Measurements from ENCODE around the gene PTGER3.
"Not testable (repeated sequence)": the region's sequence is repeated elsewhere in the genome, so short reads cannot be mapped to it uniquely, and the experiment has no call there.

The PTGER3 gene

GRCh38 chr1:71001624-71002023 lies 46.0 kb downstream of the PTGER3 start:
- DNase-seq = no peak

DNA sequence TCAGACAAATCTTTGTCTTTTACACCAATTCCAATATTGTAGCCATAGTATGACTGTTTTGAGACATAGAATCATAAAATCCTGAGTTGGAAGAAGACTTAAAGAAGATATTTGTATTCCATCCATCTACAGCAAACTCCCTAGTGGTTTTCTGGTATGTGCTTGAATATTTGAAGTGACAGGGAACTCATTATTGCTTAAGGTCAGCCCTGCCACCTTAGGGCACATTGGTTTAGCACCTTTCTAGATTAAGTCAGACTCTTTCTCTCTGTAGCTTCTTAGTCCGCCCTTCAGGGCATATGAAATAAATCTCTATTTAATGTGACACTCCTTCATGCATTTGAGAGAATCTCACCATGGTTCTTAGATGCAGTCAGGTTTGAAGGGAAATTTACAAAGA lies 49.8 kb downstream of the PTGER3 start:
- no peak for DNase-seq

DNA sequence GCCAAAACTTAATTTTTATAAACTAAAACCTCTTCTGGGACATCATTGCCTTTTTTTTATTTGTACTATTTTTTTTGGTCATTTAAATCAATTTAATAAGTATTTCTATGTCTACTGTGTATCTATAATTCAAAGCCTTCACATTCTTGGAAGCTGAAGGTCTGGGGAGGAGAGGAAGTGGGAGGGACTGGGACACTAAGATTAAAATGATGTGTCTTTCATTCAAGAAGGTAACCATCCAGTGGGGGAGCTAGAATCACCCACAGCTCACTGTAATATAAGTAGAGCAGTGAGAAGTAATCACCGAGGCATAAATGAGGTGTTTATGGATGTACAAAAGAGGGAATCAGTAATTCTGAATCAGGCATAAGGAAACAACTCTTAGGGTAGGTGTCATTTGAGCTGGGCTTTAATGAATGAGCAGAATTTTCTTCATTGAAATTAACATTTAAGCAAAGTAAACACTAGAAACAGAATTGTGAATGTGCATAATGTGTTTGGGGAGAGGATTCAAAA lies 52.8 kb downstream of the PTGER3 start:
- DNase-seq = no peak

GRCh38 chr1:70993798-70994197 lies 53.8 kb downstream of the PTGER3 start:
- DNase-seq = no peak

GRCh38 chr1:70992521-70992920 lies 55.1 kb downstream of the PTGER3 start:
- no peak for DNase-seq

GRCh38 chr1:70990469-70991253 lies 57.0 kb downstream of the PTGER3 start:
- no peak for DNase-seq

DNA sequence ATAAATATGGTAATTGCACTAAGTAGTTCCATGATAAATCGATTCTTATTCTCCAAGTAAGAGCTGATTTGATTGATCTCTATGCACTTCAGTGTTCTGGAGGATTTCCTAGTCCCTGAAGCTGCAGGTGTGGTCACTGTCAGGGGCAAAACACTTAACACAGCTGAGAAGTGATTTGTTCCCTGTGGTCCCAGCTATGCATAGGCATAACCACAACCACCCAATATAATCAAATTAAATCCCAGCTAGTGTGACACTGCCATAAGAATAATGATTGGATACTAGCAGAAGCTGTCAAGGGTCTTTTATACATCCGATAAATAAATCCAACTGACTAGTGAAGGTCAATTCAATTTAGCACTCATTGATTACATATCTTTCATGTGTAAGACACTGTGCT lies 60.1 kb downstream of the PTGER3 start:
- DNase-seq = no peak

DNA sequence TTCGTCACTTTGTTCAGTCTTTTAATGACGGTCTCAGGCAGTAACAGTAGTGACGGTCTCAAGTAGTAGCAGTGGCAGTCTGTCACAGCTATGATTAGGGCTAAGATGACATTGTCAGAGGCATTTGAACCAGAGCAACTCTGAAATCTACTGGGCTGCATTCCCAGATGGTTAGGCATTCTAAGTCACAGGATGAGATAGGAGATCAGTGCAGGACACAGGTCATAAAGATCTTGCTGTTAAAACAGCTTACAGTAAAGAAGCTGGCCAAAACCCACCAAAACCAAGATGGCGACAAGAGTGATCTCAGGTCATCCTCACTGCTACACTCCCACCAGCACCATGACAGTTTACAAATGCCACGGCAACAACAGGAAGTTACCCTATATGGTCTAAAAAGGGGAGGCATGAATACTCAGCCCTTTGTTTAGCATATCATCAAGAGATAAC lies 61.8 kb downstream of the PTGER3 start:
- not testable (repeated sequence) for DNase-seq

DNA sequence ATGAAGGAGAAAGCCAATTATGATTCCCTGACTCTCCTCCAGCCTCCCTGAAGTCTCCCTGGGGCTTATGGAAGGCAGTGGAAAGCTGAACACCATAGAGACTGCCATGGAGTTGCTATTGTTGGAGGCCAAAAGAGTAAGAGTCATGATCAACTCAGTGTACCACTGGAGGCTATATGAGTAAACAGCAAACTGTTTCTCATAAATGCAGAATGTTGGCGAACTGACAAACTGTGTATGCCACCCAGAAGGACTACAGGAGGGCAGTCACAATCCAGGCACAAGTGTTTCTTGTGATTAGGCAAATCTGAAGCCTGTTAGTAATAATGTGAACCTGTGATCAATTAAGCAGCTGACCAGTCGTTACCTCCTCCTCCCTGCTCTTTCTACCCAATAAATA lies 62.3 kb downstream of the PTGER3 start:
- not testable (repeated sequence) for DNase-seq

GRCh38 chr1:70980361-70980760 lies 67.3 kb downstream of the PTGER3 start:
- no peak for DNase-seq

DNA sequence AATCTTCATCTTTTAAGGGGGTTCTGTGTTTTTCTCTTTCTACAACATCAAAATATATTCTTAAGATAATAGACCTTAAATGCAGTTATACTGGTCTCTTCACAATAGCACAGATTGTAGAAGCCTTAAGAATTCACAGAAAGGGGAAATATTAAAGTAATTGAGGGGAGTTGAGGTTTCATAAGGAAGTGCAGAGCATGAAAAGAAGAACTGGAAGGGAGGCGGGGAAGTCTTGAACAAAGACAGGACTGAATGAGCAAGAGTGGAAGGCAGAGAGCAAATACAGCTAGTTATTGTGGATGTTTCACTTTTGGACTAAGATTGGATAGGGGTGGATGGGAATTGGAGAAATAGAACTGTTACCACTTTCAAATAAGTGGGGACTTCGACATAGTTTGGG lies 67.7 kb downstream of the PTGER3 start:
- DNase-seq = no peak

GRCh38 chr1:70979313-70979712 lies 68.3 kb downstream of the PTGER3 start:
- no peak for DNase-seq

DNA sequence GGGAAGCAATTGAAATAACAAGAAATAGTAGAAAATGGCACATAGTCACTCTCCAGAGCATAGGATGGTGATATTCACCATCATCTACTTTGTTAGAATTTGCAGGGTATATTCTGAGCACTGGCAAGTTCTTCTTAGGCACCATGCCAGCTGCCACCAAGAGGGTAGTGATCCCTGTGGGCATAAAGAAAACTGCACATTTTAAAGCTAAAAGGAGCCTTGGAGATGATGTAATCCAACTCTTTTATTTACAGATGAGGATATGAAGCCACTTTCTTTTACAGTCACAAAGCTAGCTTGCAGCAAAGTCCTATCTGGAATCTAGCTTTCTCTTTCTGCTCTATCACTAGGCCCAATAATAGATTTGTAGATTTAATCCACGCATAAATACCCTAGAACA lies 69.0 kb downstream of the PTGER3 start:
- DNase-seq = no peak

DNA sequence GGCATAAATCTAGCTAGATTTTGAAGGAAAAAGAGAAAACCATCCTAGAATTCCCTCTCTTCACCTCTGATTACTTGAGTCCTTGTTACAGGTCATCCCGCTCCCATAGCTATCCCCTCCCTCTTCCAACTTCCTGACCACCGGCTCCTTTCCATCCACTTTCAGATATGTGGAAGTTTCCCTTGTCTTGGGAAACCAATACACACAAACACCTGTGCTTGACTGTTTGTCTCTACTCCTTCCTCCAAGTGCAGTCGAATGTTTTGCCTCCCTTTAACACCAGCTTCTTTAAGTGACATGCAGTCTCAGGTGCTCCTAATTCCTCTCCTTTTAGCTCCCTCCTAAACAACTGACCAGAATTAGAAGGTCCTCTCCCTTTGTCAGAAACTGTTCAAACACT lies 70.0 kb downstream of the PTGER3 start:
- no peak for DNase-seq

- no peak for DNase-seq
Measured at GRCh38 chr1:70977041-70977440, 70.6 kb downstream of the PTGER3 start.

- DNase-seq = no peak
Measured at GRCh38 chr1:70973754-70974153, 73.9 kb downstream of the PTGER3 start.

GRCh38 chr1:70970407-70970806 lies 77.2 kb downstream of the PTGER3 start:
- DNase-seq = no peak

DNA sequence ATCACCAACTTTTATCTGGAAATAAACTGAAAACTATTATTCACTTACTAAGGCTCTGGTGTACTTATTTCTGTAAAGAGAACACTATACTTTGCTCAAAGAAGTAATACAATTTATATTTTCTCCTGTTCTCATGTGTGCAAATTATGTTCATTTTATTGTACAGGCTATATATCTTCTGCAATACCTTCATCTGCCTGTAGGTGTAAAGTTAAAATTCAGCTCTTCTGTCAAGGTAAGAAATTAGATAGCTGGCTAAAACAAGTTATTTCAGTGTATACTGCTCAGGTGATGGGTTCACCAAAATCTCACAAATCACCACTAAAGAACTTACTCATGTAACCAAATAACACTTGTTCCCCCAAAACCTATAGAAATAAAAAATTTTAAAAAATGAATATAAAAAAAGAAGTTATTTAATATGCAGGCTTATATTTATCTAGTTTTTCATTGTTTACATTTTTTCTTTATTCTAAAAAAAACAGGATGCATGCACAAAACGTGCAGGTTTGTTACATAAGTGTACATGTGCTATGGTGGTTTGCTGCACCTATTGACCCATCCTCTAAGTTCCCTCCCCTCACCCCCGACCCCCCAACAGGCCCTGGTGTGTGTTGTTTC lies 81.5 kb downstream of the PTGER3 start:
- DNase-seq = no peak

GRCh38 chr1:70963374-70963773 lies 84.2 kb downstream of the PTGER3 start:
- DNase-seq = no peak

DNA sequence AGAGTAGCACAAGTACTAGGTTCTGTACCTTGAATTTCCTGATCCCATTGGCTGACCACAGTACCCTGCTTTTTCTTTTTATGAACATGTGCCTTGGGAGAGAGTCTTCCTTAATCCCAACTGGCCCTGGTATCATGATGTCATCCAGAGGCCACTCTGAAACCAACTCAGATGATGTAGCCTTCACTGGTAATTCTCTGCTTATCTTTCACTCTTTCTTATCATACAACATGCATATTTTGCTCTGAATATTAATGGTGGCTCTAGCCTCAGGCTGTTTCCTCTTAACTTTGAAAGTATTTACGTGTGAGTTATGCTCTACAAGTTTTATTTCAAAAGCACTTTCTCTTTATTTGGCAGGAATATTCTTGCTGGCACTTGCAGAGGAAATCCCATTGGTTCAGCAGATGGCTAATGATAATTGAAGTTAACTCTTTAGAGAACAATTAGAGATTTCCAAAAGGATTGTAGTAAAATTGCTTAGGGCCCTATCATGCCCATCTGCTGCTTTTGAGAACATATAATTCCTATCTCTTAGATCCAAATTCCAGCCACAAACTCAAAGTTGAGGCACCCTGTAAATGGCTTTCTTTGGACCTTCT lies 86.1 kb downstream of the PTGER3 start:
- no peak for DNase-seq

DNA sequence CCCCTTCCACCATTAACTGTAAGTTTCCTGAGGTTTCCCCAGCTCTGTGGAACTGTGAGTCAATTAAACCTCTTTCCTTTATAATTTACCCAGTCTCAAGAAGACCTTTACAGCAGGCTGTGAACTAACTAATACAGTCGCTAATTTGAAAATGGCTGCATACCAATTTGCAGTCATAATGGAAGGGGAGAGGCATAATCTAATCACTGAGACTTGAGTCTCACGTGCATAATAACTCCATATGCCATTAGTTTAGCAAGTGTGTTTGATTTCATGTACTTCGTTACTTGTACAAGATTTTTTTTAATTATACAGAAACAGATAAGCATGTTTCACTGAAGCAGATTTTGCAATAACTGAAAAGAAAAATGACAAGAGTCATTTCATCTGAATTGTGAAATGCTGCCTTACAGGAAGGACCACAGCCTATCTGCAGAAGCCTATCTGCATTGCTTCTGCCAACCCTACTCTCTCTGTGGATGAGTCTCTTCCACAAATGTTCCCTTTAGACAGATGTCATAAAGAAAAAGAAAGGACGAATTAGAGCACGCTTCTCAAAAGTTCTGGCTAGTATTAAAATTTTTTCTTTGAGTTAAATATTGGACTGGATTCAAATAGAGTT lies 99.1 kb downstream of the PTGER3 start:
- no peak for DNase-seq

GRCh38 chr1:70947835-70948234 lies 99.8 kb downstream of the PTGER3 start:
- DNase-seq = no peak

GRCh38 chr1:70945676-70946075 lies 101.9 kb downstream of the PTGER3 start:
- DNase-seq = no peak

GRCh38 chr1:70945251-70945650 lies 102.4 kb downstream of the PTGER3 start:
- no peak for DNase-seq
